ENCODE measurements around the gene GNPDA2.

Gene GNPDA2

DNA sequence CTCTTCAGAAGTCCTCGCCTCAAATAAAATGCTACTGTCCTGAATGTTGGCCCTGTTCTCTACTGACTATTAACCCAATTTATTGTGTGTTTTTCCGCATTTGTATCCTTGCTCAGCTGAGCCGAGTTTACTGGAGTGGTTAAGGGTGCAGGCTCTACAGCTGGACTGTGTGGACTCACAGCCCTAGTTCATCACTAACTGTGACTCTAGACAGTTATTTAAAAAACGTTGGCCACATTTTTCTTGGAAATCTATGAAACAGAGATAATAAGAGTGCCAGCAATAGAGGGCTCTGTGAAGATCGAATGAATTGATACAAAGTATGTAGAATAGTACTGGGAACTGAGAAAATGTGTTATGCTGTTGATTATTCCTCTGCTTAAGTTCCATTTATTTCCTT is 51.0 kb downstream of the GNPDA2 start:
- TF ChIP-seq TAF1 (IDR thresholded peaks at IDR 0.05; ENCODE audit: borderline replicate concordance, insufficient read depth, low read length) (no peak), POLR2AphosphoS5 (IDR thresholded peaks at IDR 0.05; ENCODE audit: low read depth, low read length) (no peak), FOXP2 (optimal IDR thresholded peaks at IDR 0.05; ENCODE audit: borderline replicate concordance, extremely low read depth, extremely low read length, insufficient read depth) (no peak), SIN3A (IDR thresholded peaks at IDR 0.05; ENCODE audit: borderline replicate concordance, insufficient read depth, low read length) (no peak)
- TF ChIP-seq, protein P1, sequence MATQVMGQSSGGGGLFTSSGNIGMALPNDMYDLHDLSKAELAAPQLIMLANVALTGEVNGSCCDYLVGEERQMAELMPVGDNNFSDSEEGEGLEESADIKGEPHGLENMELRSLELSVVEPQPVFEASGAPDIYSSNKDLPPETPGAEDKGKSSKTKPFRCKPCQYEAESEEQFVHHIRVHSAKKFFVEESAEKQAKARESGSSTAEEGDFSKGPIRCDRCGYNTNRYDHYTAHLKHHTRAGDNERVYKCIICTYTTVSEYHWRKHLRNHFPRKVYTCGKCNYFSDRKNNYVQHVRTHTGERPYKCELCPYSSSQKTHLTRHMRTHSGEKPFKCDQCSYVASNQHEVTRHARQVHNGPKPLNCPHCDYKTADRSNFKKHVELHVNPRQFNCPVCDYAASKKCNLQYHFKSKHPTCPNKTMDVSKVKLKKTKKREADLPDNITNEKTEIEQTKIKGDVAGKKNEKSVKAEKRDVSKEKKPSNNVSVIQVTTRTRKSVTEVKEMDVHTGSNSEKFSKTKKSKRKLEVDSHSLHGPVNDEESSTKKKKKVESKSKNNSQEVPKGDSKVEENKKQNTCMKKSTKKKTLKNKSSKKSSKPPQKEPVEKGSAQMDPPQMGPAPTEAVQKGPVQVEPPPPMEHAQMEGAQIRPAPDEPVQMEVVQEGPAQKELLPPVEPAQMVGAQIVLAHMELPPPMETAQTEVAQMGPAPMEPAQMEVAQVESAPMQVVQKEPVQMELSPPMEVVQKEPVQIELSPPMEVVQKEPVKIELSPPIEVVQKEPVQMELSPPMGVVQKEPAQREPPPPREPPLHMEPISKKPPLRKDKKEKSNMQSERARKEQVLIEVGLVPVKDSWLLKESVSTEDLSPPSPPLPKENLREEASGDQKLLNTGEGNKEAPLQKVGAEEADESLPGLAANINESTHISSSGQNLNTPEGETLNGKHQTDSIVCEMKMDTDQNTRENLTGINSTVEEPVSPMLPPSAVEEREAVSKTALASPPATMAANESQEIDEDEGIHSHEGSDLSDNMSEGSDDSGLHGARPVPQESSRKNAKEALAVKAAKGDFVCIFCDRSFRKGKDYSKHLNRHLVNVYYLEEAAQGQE (IDR thresholded peaks at IDR 0.05; ENCODE audit: insufficient read depth in 1 of 2, low read depth in 2 of 2, low read length in 2 of 2), result no peak

DNA sequence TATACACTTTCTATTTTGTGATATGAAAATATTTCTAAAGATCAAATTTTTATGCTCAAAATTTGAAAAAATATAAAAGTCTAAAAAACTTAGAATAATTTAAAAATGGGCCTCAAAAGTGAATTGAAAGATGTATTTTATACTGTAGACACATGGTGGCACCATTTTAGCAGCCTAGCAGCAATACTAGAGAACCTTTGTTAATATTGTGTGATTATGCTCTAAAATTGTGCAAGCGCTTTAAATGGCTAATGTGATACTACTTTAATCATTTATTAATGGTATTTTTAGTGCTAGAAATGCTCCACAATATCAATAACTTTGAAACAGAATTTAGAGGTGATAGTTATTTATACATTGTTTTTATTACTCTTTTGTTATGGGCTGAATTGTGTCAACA is 51.9 kb downstream of the GNPDA2 start:
- TF ChIP-seq TAF1 (IDR thresholded peaks at IDR 0.05; ENCODE audit: borderline replicate concordance, insufficient read depth, low read length) (no peak), POLR2AphosphoS5 (IDR thresholded peaks at IDR 0.05; ENCODE audit: low read depth, low read length) (no peak), FOXP2 (optimal IDR thresholded peaks at IDR 0.05; ENCODE audit: borderline replicate concordance, extremely low read depth, extremely low read length, insufficient read depth) (no peak), SIN3A (IDR thresholded peaks at IDR 0.05; ENCODE audit: borderline replicate concordance, insufficient read depth, low read length) (no peak)
- TF ChIP-seq, protein P1 (IDR thresholded peaks at IDR 0.05; ENCODE audit: insufficient read depth in 1 of 2, low read depth in 2 of 2, low read length in 2 of 2), result no peak

DNA sequence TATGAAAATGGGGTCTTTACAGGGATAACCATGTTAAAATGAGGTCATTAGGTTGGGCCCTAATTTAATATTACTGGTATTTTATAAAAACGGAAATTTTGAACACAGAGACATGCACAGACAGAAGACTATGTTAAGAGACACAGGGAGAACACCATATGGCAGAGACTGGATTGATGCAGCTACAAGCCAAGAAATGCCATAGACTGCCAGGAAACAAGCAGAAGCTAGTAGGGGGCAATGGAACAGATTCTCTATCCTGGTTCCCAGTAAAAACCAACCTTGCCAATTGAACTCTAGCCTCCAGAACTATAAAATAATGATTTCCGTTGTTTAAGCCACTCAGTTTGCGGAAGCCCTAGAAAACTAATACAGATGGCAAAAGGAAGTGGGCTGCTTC is 54.7 kb downstream of the GNPDA2 start:
- TF ChIP-seq TAF1 (IDR thresholded peaks at IDR 0.05; ENCODE audit: borderline replicate concordance, insufficient read depth, low read length) (no peak), POLR2AphosphoS5 (IDR thresholded peaks at IDR 0.05; ENCODE audit: low read depth, low read length) (no peak), FOXP2 (optimal IDR thresholded peaks at IDR 0.05; ENCODE audit: borderline replicate concordance, extremely low read depth, extremely low read length, insufficient read depth) (no peak), SIN3A (IDR thresholded peaks at IDR 0.05; ENCODE audit: borderline replicate concordance, insufficient read depth, low read length) (no peak)
- TF ChIP-seq, protein P1 (IDR thresholded peaks at IDR 0.05; ENCODE audit: insufficient read depth in 1 of 2, low read depth in 2 of 2, low read length in 2 of 2), result no peak

- TF ChIP-seq TAF1 (IDR thresholded peaks at IDR 0.05; ENCODE audit: borderline replicate concordance, insufficient read depth, low read length) (no peak), FOXP2 (optimal IDR thresholded peaks at IDR 0.05; ENCODE audit: borderline replicate concordance, extremely low read depth, extremely low read length, insufficient read depth) (no peak), POLR2AphosphoS5 (IDR thresholded peaks at IDR 0.05; ENCODE audit: low read depth, low read length) (no peak)
Observed at GRCh38 chr4:44670506-44671199, 55.7 kb downstream of the GNPDA2 start.

GRCh38 chr4:44668526-44668925 is 57.8 kb downstream of the GNPDA2 start:
- TF ChIP-seq FOXP2 (optimal IDR thresholded peaks at IDR 0.05; ENCODE audit: borderline replicate concordance, extremely low read depth, extremely low read length, insufficient read depth) (no peak), POLR2AphosphoS5 (IDR thresholded peaks at IDR 0.05; ENCODE audit: low read depth, low read length) (no peak), SIN3A (IDR thresholded peaks at IDR 0.05; ENCODE audit: borderline replicate concordance, insufficient read depth, low read length) (no peak), TAF1 (IDR thresholded peaks at IDR 0.05; ENCODE audit: borderline replicate concordance, insufficient read depth, low read length) (no peak)
- TF ChIP-seq, protein P1 (IDR thresholded peaks at IDR 0.05; ENCODE audit: insufficient read depth in 1 of 2, low read depth in 2 of 2, low read length in 2 of 2), result no peak

Measured in PFSK-1 (cell line).